ENCODE results near the gene NADK. TPM values are rescaled to one million over a fixed set of nuclear protein-coding genes. Genes with fewer than 3 reads are reported as not detected.

The NADK gene
- total and polyA plus RNA-seq, 2 donors (not counting 1 experiment from before 2014, with no cell fraction given) = 149 to 184 TPM

- Mint-ChIP-seq H3K4me3 (no peak overlapping the region), H3K27me3 (no peaks in the 10 kb centered on the region), H3K9me3 (ENCODE audit: insufficient read depth) (no peaks in the 10 kb centered on the region), H3K27ac (no peak overlapping the region), H3K4me1 (peaks cover 14% of the 10 kb centered on the region)
- Histone ChIP-seq H3K4me2 (replicated peaks; ENCODE audit: low read depth, low read length, poor library complexity, severe bottlenecking) (no peak overlapping the region), H3K79me2 (ENCODE audit: control insufficient read depth, insufficient read depth, low read length) (peaks cover 73% of the 10 kb centered on the region), H2AFZ (ENCODE audit: insufficient read depth, low read depth, low read length, poor library complexity, severe bottlenecking) (no peak overlapping the region), H3K27me3 (replicated peaks in 1 of 4; ENCODE audit: control extremely low read depth in 1 of 4, control insufficient read depth in 3 of 4, insufficient read depth in 4 of 4, low read length in 3 of 4) (no peaks in the 10 kb centered on the region), H3K9ac (ENCODE audit: low read length) (no peak overlapping the region), H3K4me3 (ENCODE audit: control extremely low read depth in 1 of 5, extremely low read depth in 1 of 5, insufficient read depth in 1 of 5, low read depth in 2 of 5, low read length in 4 of 5) (no peak overlapping the region), H4K20me1 (ENCODE audit: control insufficient read depth, insufficient read depth, low read length, poor library complexity, severe bottlenecking) (peaks cover 30% of the 10 kb centered on the region), H3K4me1 (ENCODE audit: control insufficient read depth in 2 of 2, insufficient read depth in 2 of 2, low read length in 2 of 2) (peaks cover 16 to 18% of the 10 kb centered on the region in 2 donors), H3K36me3 (replicated peaks in 1 of 2; ENCODE audit: control extremely low read depth in 1 of 2, control insufficient read depth in 1 of 2, extremely low read depth in 1 of 2, insufficient read depth in 2 of 2, low read length in 1 of 2) (peaks cover 6 to 70% of the 10 kb centered on the region in 2 experiments), H3K27ac (ENCODE audit: low read length in 2 of 2) (no peak overlapping the region), H3K9me3 (ENCODE audit: control extremely low read depth in 1 of 3, control insufficient read depth in 2 of 3, insufficient read depth in 1 of 3, low read length in 2 of 3) (no peaks in the 10 kb centered on the region)
- WGBS (ENCODE audit: insufficient coverage) = 97% methylated on average over 18 of the region's 20 CpGs
- no peak for TF ChIP-seq CTCF (IDR thresholded peaks at IDR 0.05)
- no peak for TF ChIP-seq EZH2 (IDR thresholded peaks at IDR 0.05; ENCODE audit: borderline replicate concordance, insufficient read depth, low read depth, low read length, poor library complexity, severe bottlenecking)
- intact Hi-C loops (cut with micrococcal nuclease) = no loop called here
- ChIA-PET CTCF (interaction anchor here (0.8 kb wide), 1 partner anchor 119 kb away, joined by 3 read pairs; no protein-coding TSS in a partner anchor), POLR2A (no interaction called here)
- DNase-seq (no peak), ATAC-seq (ENCODE audit: low read depth) (no peak)
Observed at GRCh38 chr1:1786836-1787605, 8.8 kb upstream of the NADK start.

GRCh38 chr1:1785666-1786065, 7.4 kb upstream of the NADK start:
- Histone ChIP-seq H3K4me2 (replicated peaks; ENCODE audit: low read depth, low read length, poor library complexity, severe bottlenecking) (no peak overlapping the region), H2AFZ (ENCODE audit: insufficient read depth, low read depth, low read length, poor library complexity, severe bottlenecking) (no peak overlapping the region), H4K20me1 (ENCODE audit: control insufficient read depth, insufficient read depth, low read length, poor library complexity, severe bottlenecking) (peaks cover 27% of the 10 kb centered on the region), H3K9me3 (ENCODE audit: control extremely low read depth in 1 of 3, control insufficient read depth in 2 of 3, insufficient read depth in 1 of 3, low read length in 2 of 3) (peaks cover 0 to 6% (median 0%) of the 10 kb centered on the region in 3 donors), H3K4me3 (ENCODE audit: control extremely low read depth in 1 of 5, extremely low read depth in 1 of 5, insufficient read depth in 1 of 5, low read depth in 2 of 5, low read length in 4 of 5) (no peak overlapping the region), H3K36me3 (replicated peaks in 1 of 2; ENCODE audit: control extremely low read depth in 1 of 2, control insufficient read depth in 1 of 2, extremely low read depth in 1 of 2, insufficient read depth in 2 of 2, low read length in 1 of 2) (peaks cover 6 to 60% of the 10 kb centered on the region in 2 experiments), H3K27ac (ENCODE audit: low read length in 2 of 2) (no peak overlapping the region), H3K4me1 (ENCODE audit: control insufficient read depth in 2 of 2, insufficient read depth in 2 of 2, low read length in 2 of 2) (peaks cover 29 to 32% of the 10 kb centered on the region in 2 donors), H3K9ac (ENCODE audit: low read length) (no peak overlapping the region), H3K27me3 (replicated peaks in 1 of 4; ENCODE audit: control extremely low read depth in 1 of 4, control insufficient read depth in 3 of 4, insufficient read depth in 4 of 4, low read length in 3 of 4) (no peaks in the 10 kb centered on the region), H3K79me2 (ENCODE audit: control insufficient read depth, insufficient read depth, low read length) (peaks cover 65% of the 10 kb centered on the region)
- ChIA-PET POLR2A (no interaction called here), CTCF (interaction anchor here (1.7 kb wide), 1 partner anchor 120 kb away, joined by 5 read pairs; no protein-coding TSS in a partner anchor)
- ATAC-seq (ENCODE audit: low read depth) (no peak), DNase-seq (no peak)
- intact Hi-C loops (cut with micrococcal nuclease) = no loop called here
- H3K4me1 Mint-ChIP-seq = peaks cover 27% of the 10 kb centered on the region
- no peak overlapping the region for H3K27ac Mint-ChIP-seq
- no peak for TF ChIP-seq EZH2 (IDR thresholded peaks at IDR 0.05; ENCODE audit: borderline replicate concordance, insufficient read depth, low read depth, low read length, poor library complexity, severe bottlenecking)
- no peak for TF ChIP-seq CTCF (IDR thresholded peaks at IDR 0.05)
- H3K27me3 Mint-ChIP-seq = no peaks in the 10 kb centered on the region
- H3K9me3 Mint-ChIP-seq (ENCODE audit: insufficient read depth) = no peaks in the 10 kb centered on the region
- WGBS (ENCODE audit: insufficient coverage) = 100% methylated on average over 7 of the region's 10 CpGs
- no peak overlapping the region for H3K4me3 Mint-ChIP-seq
